ENCODE results near the gene ANKRD12.

DNA sequence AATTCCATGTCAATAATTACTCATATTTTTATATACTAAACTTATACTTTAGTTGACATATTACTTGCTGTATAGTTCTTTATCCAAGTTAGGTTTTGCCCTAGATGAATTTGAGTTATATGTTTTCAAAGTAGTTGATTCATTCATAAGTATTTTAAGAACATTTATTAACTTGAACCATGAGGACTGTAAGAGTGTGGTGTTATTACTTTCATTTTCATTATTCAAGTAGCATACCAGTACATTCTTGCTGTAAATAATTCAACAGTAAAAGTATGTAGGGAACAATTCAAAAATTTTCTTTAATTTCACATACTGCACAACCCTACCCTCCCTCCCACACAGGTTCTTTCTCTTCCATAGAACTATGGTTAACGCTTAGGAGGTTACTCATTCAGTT is 75.4 kb downstream of the ANKRD12 start:
- TF ChIP-seq, protein P1, sequence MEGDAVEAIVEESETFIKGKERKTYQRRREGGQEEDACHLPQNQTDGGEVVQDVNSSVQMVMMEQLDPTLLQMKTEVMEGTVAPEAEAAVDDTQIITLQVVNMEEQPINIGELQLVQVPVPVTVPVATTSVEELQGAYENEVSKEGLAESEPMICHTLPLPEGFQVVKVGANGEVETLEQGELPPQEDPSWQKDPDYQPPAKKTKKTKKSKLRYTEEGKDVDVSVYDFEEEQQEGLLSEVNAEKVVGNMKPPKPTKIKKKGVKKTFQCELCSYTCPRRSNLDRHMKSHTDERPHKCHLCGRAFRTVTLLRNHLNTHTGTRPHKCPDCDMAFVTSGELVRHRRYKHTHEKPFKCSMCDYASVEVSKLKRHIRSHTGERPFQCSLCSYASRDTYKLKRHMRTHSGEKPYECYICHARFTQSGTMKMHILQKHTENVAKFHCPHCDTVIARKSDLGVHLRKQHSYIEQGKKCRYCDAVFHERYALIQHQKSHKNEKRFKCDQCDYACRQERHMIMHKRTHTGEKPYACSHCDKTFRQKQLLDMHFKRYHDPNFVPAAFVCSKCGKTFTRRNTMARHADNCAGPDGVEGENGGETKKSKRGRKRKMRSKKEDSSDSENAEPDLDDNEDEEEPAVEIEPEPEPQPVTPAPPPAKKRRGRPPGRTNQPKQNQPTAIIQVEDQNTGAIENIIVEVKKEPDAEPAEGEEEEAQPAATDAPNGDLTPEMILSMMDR (IDR thresholded peaks at IDR 0.05; ENCODE audit: low read depth, low read length), result no peak
- no peak for TF ChIP-seq EZH2phosphoT487 (IDR thresholded peaks at IDR 0.05; ENCODE audit: low read depth)
